Measurements from ENCODE around the gene GCHFR. TPM values are rescaled to one million over a fixed set of nuclear protein-coding genes. Genes with fewer than 3 reads are reported as not detected.

Gene GCHFR
- total RNA-seq, 1 donor from 2014 or later: 5.0 TPM

DNA sequence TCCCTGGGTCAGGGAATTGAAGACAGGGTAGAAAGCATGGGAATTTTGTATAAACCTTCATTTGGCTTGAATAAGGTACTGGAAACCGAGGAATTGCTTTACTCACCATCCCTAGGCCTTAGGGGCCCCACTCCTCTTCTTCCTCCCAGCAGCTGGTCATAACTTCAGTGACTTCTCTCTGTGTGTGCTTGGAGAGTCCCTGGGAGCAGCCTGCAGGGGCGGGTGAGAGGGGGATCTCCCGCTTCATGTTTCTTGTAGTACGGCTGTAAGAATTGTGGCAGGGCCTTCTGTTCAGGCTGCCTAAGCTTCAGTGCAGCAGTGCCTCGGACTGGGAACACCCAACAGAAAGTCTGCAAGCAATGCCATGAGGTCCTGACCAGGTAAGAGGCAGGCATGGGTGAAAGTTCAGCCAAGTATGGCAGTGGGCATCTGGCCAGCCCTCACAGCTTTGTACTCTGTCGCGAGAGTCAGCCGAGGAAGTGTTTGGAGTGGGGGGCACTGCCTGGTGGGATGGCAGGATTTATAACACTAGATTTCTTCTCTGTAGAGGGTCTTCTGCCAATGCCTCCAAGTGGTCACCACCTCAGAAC is 45.1 kb downstream of the GCHFR start:
- peaks cover 7% of the 10 kb centered on the region for H3K9me3 Mint-ChIP-seq (ENCODE audit: unreplicated experiment)
- no peak overlapping the region for H3K4me3 Mint-ChIP-seq (ENCODE audit: unreplicated experiment)
- H3K27me3 Mint-ChIP-seq (ENCODE audit: unreplicated experiment): peaks cover 7% of the 10 kb centered on the region
- no peaks in the 10 kb centered on the region for H3K36me3 Mint-ChIP-seq (ENCODE audit: unreplicated experiment)
- DNase-seq: no peak
- no peak for TF ChIP-seq CTCF (IDR thresholded peaks at IDR 0.05; ENCODE audit: partially characterized antibody, unreplicated experiment)
- H3K4me1 Mint-ChIP-seq (ENCODE audit: low read depth, unreplicated experiment): peaks cover 11% of the 10 kb centered on the region
- no peak overlapping the region for H3K27ac Mint-ChIP-seq (ENCODE audit: unreplicated experiment)

GRCh38 chr15:40812721-40813425 is 49.0 kb downstream of the GCHFR start:
- peaks cover 4% of the 10 kb centered on the region for H3K36me3 Mint-ChIP-seq (ENCODE audit: unreplicated experiment)
- no peak for DNase-seq
- no peak overlapping the region for H3K4me3 Mint-ChIP-seq (ENCODE audit: unreplicated experiment)
- H3K27ac Mint-ChIP-seq (ENCODE audit: unreplicated experiment): no peak overlapping the region
- no peaks in the 10 kb centered on the region for H3K27me3 Mint-ChIP-seq (ENCODE audit: unreplicated experiment)
- peaks cover 4% of the 10 kb centered on the region for H3K9me3 Mint-ChIP-seq (ENCODE audit: unreplicated experiment)
- TF ChIP-seq CTCF (IDR thresholded peaks at IDR 0.05; ENCODE audit: partially characterized antibody, unreplicated experiment): no peak
- peaks cover 5% of the 10 kb centered on the region for H3K4me1 Mint-ChIP-seq (ENCODE audit: low read depth, unreplicated experiment)

DNA sequence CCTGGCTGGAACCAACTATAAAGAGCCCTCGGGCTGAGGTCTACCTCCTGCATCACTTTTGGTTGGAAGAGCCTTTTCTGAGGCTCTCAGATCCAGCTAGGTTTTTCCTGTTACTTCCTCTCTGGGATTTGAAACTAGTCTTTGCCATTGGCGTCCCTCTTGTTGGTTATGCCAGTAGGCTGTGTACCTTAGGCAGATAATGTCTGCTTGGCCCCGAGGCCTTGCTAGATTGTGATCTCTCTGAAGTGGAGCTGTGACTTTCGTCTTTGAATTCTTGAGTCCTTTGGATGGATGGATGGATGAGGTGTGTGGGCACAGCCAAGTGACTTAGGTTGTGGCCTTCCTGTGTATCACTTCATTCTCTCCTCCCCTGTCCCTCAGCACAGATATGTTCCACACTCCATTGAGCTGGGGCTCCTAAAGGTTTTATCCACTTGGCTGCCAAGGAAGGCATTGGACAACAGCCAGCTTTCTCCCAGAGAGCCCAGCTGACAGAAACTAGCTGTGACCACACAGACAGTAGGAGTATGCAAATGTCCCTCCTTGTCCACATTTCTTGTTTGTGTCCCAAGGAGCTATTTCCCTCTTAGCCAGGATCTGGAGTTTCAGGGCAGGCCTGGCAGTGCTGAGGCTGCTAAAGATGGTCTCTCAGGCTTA is 51.3 kb downstream of the GCHFR start:
- H3K4me1 Mint-ChIP-seq (ENCODE audit: low read depth, unreplicated experiment): no peaks in the 10 kb centered on the region
- DNase-seq: no peak

More for the DNA sequence above, 51.3 kb downstream of the GCHFR start:
- H3K27ac Mint-ChIP-seq (ENCODE audit: unreplicated experiment): no peak overlapping the region
- peaks cover 2% of the 10 kb centered on the region for H3K9me3 Mint-ChIP-seq (ENCODE audit: unreplicated experiment)
- peaks cover 4% of the 10 kb centered on the region for H3K36me3 Mint-ChIP-seq (ENCODE audit: unreplicated experiment)
- H3K27me3 Mint-ChIP-seq (ENCODE audit: unreplicated experiment): no peaks in the 10 kb centered on the region
- H3K4me3 Mint-ChIP-seq (ENCODE audit: unreplicated experiment): no peak overlapping the region
- TF ChIP-seq CTCF (IDR thresholded peaks at IDR 0.05; ENCODE audit: partially characterized antibody, unreplicated experiment): no peak

Other genes with a start within 250 kb of the GCHFR start
- gene CCDC32, start 199.0 kb upstream of the GCHFR start, total RNA-seq (ENCODE audit: unreplicated experiment): 21.4 TPM
- 10.6 TPM for gene RPUSD2, start 194.8 kb upstream of the GCHFR start, total RNA-seq (ENCODE audit: unreplicated experiment)
- gene KNL1, start 169.8 kb upstream of the GCHFR start, total RNA-seq (ENCODE audit: unreplicated experiment): 4.0 TPM
- gene RAD51, start 68.9 kb upstream of the GCHFR start, total RNA-seq (ENCODE audit: unreplicated experiment): 5.0 TPM
- 37.1 TPM for gene RMDN3, start 8.8 kb upstream of the GCHFR start, total RNA-seq (ENCODE audit: unreplicated experiment)
- 0.17 TPM for gene C15orf62, start 5.9 kb downstream of the GCHFR start, total RNA-seq (ENCODE audit: unreplicated experiment)
- gene ZFYVE19, start 43.0 kb downstream of the GCHFR start, total RNA-seq (ENCODE audit: unreplicated experiment): 11.8 TPM
- gene DNAJC17, start 43.4 kb downstream of the GCHFR start, total RNA-seq (ENCODE audit: unreplicated experiment): 43.2 TPM
- not detected for gene PPP1R14D, start 64.6 kb downstream of the GCHFR start, total RNA-seq (ENCODE audit: unreplicated experiment)
- 6.0 TPM for gene SPINT1, start 80.0 kb downstream of the GCHFR start, total RNA-seq (ENCODE audit: unreplicated experiment)
- 1.8 TPM for gene RHOV, start 110.2 kb downstream of the GCHFR start, total RNA-seq (ENCODE audit: unreplicated experiment)
- 33.5 TPM for gene VPS18, start 130.4 kb downstream of the GCHFR start, total RNA-seq (ENCODE audit: unreplicated experiment)
- gene DLL4, start 165.3 kb downstream of the GCHFR start, total RNA-seq (ENCODE audit: unreplicated experiment): 12.5 TPM
- gene CHAC1, start 189.4 kb downstream of the GCHFR start, total RNA-seq (ENCODE audit: unreplicated experiment): 45.6 TPM

Data from glutamatergic neuron (in vitro differentiated cells).